GM18505 (cell line): ENCODE measurements around the gene S100A13.
"Not testable (repeated sequence)": the region's sequence is repeated elsewhere in the genome, so short reads cannot be mapped to it uniquely, and the experiment has no call there.

Source experiments
- ATAC-seq: cut with Tn5 transposase; IDR thresholded peaks from one replicate; pipeline ENCODE4 v1.9.1; 2021; ENCODE audit not compliant: unreplicated experiment
- POLR2A ChIP-seq: IDR thresholded peaks from 4 replicates; pipeline ENCODE4 v1.6.1; 2011; ENCODE audit warnings: borderline replicate concordance; ENCODE audit not compliant: insufficient read depth, insufficient read length; ENCODE audit errors: extremely low read depth

Gene S100A13

GRCh38 chr1:153598309-153599172 is 28.8 kb downstream of the S100A13 start:
- TF ChIP-seq POLR2A = peak; percentile 62
- ATAC-seq = peak; percentile 92

- no peak for ATAC-seq
- no peak for TF ChIP-seq POLR2A
Observed at GRCh38 chr1:153597206-153597605, 30.1 kb downstream of the S100A13 start.

GRCh38 chr1:153592748-153593147 is 34.6 kb downstream of the S100A13 start:
- no peak for TF ChIP-seq POLR2A
- ATAC-seq = no peak

DNA sequence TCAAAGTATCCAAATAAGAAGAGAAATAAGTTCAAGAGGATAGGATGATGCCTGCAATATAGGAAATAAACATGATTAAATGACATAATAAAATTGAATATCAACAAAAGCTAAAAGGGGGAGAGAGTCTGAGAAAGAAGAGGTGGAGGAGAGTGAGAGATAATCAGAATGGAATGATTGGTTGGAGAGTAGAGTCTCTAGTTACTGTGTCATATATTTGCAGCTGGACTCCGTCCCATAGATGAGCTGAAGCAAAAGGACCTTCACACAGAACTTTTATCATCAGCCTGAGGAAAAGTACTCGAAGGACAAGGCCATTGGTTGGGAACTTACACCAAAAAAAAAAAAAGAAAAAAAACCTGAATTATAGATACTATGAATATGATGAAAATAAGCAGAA is 38.8 kb downstream of the S100A13 start:
- TF ChIP-seq POLR2A = no peak

GRCh38 chr1:153588033-153588432 is 39.3 kb downstream of the S100A13 start:
- ATAC-seq = not testable (repeated sequence)

More for the DNA sequence above, 38.8 kb downstream of the S100A13 start:
- no peak for ATAC-seq

DNA sequence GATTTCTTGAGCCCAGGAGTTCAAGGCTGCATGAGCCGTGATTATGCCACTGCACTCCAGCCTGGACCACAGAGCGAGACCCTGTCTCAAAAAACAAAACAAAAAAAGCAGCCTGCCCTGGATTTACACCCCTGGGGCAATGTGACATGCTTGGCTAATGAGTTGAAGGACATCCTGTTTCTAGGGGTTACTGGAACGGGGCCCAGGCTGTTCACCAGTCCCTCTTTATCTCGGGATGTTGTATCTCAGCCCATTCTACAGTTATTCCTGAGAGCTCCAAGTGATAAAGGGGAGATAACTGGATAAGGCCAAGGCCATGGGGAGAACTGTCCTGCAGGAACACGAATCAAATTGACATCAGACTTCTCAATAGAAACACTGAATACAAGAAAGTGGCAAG is 40.0 kb downstream of the S100A13 start:
- no peak for TF ChIP-seq POLR2A

GRCh38 chr1:153586347-153586746 is 41.0 kb downstream of the S100A13 start:
- no peak for ATAC-seq
- TF ChIP-seq POLR2A = no peak

More for the DNA sequence above, 40.0 kb downstream of the S100A13 start:
- ATAC-seq = no peak

DNA sequence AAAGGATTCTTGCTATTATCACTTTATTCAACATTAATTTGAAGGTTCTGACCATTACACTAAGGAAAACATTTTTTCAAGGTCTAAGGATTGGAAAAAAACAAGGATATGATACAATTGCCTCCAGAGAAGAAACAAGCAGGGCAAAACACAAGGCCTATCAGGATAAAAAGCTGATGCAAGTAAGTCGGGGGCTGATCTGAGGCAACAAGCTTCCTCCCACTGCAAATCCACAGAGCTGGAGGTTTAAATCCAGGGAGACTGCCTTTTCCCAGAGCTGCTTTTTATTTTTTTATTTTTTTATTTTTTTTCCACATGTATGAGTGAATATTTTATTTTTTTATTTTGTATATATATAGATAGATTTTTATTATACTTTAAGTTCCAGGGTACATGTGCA is 42.3 kb downstream of the S100A13 start:
- no peak for ATAC-seq
- no peak for TF ChIP-seq POLR2A

- no peak for TF ChIP-seq POLR2A
- no peak for ATAC-seq
Observed at GRCh38 chr1:153583976-153584375, 43.3 kb downstream of the S100A13 start.

DNA sequence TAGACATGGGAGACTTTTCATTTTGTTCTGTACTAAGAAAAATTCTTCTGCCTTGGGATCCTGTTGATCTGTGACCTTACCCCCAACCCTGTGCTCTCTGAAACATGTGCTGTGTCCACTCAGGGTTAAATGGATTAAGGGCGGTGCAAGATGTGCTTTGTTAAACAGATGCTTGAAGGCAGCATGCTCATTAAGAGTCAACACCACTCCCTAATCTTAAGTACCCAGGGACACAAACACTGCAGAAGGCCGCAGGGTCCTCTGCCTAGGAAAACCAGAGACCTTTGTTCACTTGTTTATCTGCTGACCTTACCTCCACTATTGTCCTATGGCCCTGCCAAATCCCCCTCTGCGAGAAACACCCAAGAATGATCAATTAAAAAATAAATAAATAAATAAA is 43.8 kb downstream of the S100A13 start:
- not testable (repeated sequence) for ATAC-seq

DNA sequence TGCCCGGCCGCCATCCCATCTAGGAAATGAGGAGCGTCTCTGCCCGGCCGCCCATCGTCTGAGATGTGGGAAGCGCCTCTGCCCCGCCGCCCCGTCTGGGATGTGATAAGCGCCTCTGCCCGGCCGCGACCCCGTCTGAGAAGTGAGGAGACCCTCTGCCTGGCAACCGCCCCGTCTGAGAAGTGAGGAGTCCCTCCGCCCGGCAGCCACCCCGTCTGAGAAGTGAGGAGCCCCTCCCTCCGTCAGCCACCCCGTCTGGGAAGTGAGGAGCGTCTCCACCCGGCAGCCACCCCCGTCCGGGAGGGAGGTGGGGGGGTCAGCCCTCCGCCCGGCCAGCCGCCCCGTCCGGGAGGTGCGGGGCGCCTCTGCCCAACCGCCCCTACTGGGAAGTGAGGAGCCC is 44.5 kb downstream of the S100A13 start:
- not testable (repeated sequence) for ATAC-seq

GRCh38 chr1:153578936-153579335 is 48.4 kb downstream of the S100A13 start:
- no peak for TF ChIP-seq POLR2A
- no peak for ATAC-seq

DNA sequence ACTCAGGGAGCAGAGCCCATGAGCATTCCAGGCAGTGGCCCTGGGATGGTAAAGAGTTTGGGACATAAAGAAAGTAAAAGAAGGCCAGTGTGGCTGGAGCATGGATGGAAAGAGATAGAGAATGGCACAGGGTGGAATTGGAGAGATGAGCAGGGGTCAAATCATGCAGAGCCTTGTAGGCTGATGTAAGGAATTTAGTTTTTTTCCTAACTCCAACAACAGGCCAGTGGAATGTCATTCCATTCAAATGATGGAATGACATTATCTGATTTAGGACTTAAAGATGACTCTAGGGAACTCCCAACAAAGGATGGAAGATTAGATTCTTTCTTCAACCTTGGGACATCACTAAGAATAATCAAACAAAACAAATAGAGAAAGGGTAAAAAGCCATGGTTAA is 48.8 kb downstream of the S100A13 start:
- no peak for ATAC-seq
- no peak for TF ChIP-seq POLR2A

GRCh38 chr1:153577624-153578051 is 49.7 kb downstream of the S100A13 start:
- ATAC-seq = no peak
- no peak for TF ChIP-seq POLR2A

GRCh38 chr1:153577138-153577537 is 50.2 kb downstream of the S100A13 start:
- ATAC-seq = no peak
- no peak for TF ChIP-seq POLR2A

DNA sequence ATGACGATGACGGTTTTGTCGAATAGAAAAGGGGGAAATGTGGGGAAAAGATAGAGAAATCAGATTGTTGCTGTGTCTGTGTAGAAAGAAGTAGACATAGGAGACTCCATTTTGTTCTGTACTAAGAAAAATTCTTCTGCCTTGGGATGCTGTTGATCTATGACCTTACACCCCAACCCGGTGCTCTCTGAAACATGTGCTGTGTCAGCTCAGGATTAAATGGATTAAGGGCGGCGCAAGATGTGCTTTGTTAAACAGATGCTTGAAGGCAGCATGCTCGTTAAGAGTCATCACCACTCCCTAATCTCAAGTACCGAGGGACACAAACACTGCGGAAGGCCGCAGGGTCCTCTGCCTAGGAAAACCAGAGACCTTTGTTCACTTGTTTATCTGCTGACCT is 51.8 kb downstream of the S100A13 start:
- ATAC-seq = not testable (repeated sequence)

GRCh38 chr1:153575081-153575491 is 52.2 kb downstream of the S100A13 start:
- ATAC-seq = not testable (repeated sequence)
